ENCODE results near the gene FZR1. TPM values are rescaled to one million over a fixed set of nuclear protein-coding genes. Genes with fewer than 3 reads are reported as not detected.

Gene FZR1
- total RNA-seq, 2 experiments from 2014 or later: 40.3 to 46.3 TPM

GRCh38 chr19:3539756-3540118 lies 33.6 kb downstream of the FZR1 start:
- CTCF ChIA-PET: interaction anchor here (1.0 kb wide), 1 partner anchor 79 kb away, joined by 3 read pairs; no protein-coding TSS in a partner anchor
- Mint-ChIP-seq H3K4me1 (ENCODE audit: low read depth) (no peaks in the 10 kb centered on the region), H3K27ac (no peak overlapping the region), H3K4me3 (no peak overlapping the region), H3K27me3 (ENCODE audit: low read depth) (no peaks in the 10 kb centered on the region), H3K36me3 (ENCODE audit: low read depth) (peaks cover 13% of the 10 kb centered on the region), H3K9me3 (no peaks in the 10 kb centered on the region)
- intact Hi-C loops (cut with micrococcal nuclease): no loop called here
- DNase-seq: no peak

- no peak for DNase-seq
- CTCF ChIA-PET: no interaction called here
- Mint-ChIP-seq H3K9me3 (no peaks in the 10 kb centered on the region), H3K4me1 (ENCODE audit: low read depth) (peaks cover 10% of the 10 kb centered on the region), H3K27me3 (ENCODE audit: low read depth) (no peaks in the 10 kb centered on the region), H3K36me3 (ENCODE audit: low read depth) (peaks cover 14% of the 10 kb centered on the region), H3K27ac (no peak overlapping the region), H3K4me3 (no peak overlapping the region)
- intact Hi-C loops (cut with micrococcal nuclease): no loop called here
Observed at GRCh38 chr19:3543150-3544057, 37.3 kb downstream of the FZR1 start.

GRCh38 chr19:3544058-3544376 lies 37.9 kb downstream of the FZR1 start:
- H3K36me3 Mint-ChIP-seq (ENCODE audit: low read depth): peaks cover 11% of the 10 kb centered on the region
- no peak overlapping the region for H3K4me3 Mint-ChIP-seq
- H3K4me1 Mint-ChIP-seq (ENCODE audit: low read depth): peaks cover 10% of the 10 kb centered on the region
- H3K9me3 Mint-ChIP-seq: no peaks in the 10 kb centered on the region
- CTCF ChIA-PET: interaction anchor here (1.8 to 3.0 kb wide), 2 partner anchors 12 to 17 kb away, joined by 9 to 32 read pairs; partner anchors contain the start of gene MFSD12
- no peaks in the 10 kb centered on the region for H3K27me3 Mint-ChIP-seq (ENCODE audit: low read depth)
- intact Hi-C loops (cut with micrococcal nuclease): no loop called here
- no peak for DNase-seq
- H3K27ac Mint-ChIP-seq: no peak overlapping the region

- H3K27me3 Mint-ChIP-seq (ENCODE audit: low read depth): no peaks in the 10 kb centered on the region
- peak overlapping the region; percentile 62 for H3K27ac Mint-ChIP-seq
- peaks cover 10% of the 10 kb centered on the region for H3K4me1 Mint-ChIP-seq (ENCODE audit: low read depth)
- no peaks in the 10 kb centered on the region for H3K9me3 Mint-ChIP-seq
- intact Hi-C loops (cut with micrococcal nuclease): loop anchor here (1.0 kb wide), 1 partner anchor 161 kb away; no protein-coding TSS in a partner anchor
- peak; percentile 88 for DNase-seq
- CTCF ChIA-PET: interaction anchor here (0.5 to 3.0 kb wide), 11 partner anchors 11 to 109 kb away, joined by 3 to 32 read pairs (median 4); partner anchors contain the start of genes GIPC3 and MFSD12
- peaks cover 6% of the 10 kb centered on the region for H3K36me3 Mint-ChIP-seq (ENCODE audit: low read depth)
- H3K4me3 Mint-ChIP-seq: no peak overlapping the region
Observed at GRCh38 chr19:3544742-3545668, 38.9 kb downstream of the FZR1 start.

DNA sequence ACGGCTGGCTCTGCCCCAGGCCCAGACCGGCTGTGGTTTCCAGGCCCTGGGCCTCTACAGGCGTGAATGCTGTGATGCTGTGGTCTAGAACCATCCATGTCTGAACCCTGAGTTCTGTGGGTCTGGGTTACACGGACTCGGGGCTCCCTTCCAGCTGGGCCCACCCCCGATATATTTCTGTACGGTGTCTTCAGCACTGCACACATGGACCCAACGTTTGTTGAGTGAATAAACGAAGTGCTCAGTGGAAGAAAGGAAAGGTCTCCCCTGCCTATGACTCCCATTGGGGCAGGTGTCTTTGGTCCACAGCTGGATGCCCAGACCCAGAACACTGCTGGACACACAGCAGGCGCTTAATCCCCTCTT lies 39.5 kb downstream of the FZR1 start:
- DNase-seq: no peak
- Mint-ChIP-seq H3K36me3 (ENCODE audit: low read depth) (peaks cover 6% of the 10 kb centered on the region), H3K27ac (peak overlapping the region; percentile 62), H3K9me3 (no peaks in the 10 kb centered on the region), H3K4me3 (no peak overlapping the region), H3K4me1 (ENCODE audit: low read depth) (peaks cover 10% of the 10 kb centered on the region), H3K27me3 (ENCODE audit: low read depth) (no peaks in the 10 kb centered on the region)
- intact Hi-C loops (cut with micrococcal nuclease): loop anchor here (1.0 to 2.0 kb wide), 2 partner anchors 73 to 161 kb away; no protein-coding TSS in a partner anchor
- CTCF ChIA-PET: interaction anchor here (0.5 to 3.0 kb wide), 8 partner anchors 10 to 109 kb away, joined by 3 to 32 read pairs (median 4); partner anchors contain the start of genes GIPC3 and MFSD12

- Mint-ChIP-seq H3K27ac (peak overlapping the region; percentile 62), H3K27me3 (ENCODE audit: low read depth) (no peaks in the 10 kb centered on the region)
Observed at GRCh38 chr19:3546119-3546518, 40.0 kb downstream of the FZR1 start.

GRCh38 chr19:3547301-3547731 lies 41.2 kb downstream of the FZR1 start:
- CTCF ChIA-PET: interaction anchor here (0.8 kb wide), 1 partner anchor 9 kb away, joined by 4 read pairs; no protein-coding TSS in a partner anchor
- Mint-ChIP-seq H3K27me3 (ENCODE audit: low read depth) (no peaks in the 10 kb centered on the region), H3K4me3 (no peak overlapping the region), H3K27ac (no peak overlapping the region), H3K4me1 (ENCODE audit: low read depth) (peaks cover 16% of the 10 kb centered on the region), H3K36me3 (ENCODE audit: low read depth) (peaks cover 8% of the 10 kb centered on the region), H3K9me3 (no peaks in the 10 kb centered on the region)
- intact Hi-C loops (cut with micrococcal nuclease): loop anchor here (2.0 kb wide), 1 partner anchor 71 kb away; no protein-coding TSS in a partner anchor
- DNase-seq: peak; percentile 36

More at GRCh38 chr19:3546119-3546518, 40.0 kb downstream of the FZR1 start:
- DNase-seq: no peak
- no peaks in the 10 kb centered on the region for H3K9me3 Mint-ChIP-seq
- H3K4me3 Mint-ChIP-seq: no peak overlapping the region
- CTCF ChIA-PET: interaction anchor here (0.7 to 3.0 kb wide), 7 partner anchors 10 to 154 kb away, joined by 3 to 32 read pairs (median 4); partner anchors contain the start of genes MFSD12 and PIP5K1C
- H3K36me3 Mint-ChIP-seq (ENCODE audit: low read depth): peaks cover 8% of the 10 kb centered on the region
- H3K4me1 Mint-ChIP-seq (ENCODE audit: low read depth): peaks cover 10% of the 10 kb centered on the region
- intact Hi-C loops (cut with micrococcal nuclease): loop anchor here (2.0 kb wide), 1 partner anchor 73 kb away; no protein-coding TSS in a partner anchor

- H3K36me3 Mint-ChIP-seq (ENCODE audit: low read depth): peaks cover 8% of the 10 kb centered on the region
- CTCF ChIA-PET: interaction anchor here (0.8 kb wide), 1 partner anchor 9 kb away, joined by 4 read pairs; no protein-coding TSS in a partner anchor
- H3K27ac Mint-ChIP-seq: no peak overlapping the region
- no peak for DNase-seq
- H3K27me3 Mint-ChIP-seq (ENCODE audit: low read depth): no peaks in the 10 kb centered on the region
- H3K4me3 Mint-ChIP-seq: no peak overlapping the region
- no peaks in the 10 kb centered on the region for H3K9me3 Mint-ChIP-seq
- intact Hi-C loops (cut with micrococcal nuclease): loop anchor here (2.0 kb wide), 1 partner anchor 71 kb away; no protein-coding TSS in a partner anchor
- peaks cover 19% of the 10 kb centered on the region for H3K4me1 Mint-ChIP-seq (ENCODE audit: low read depth)
Observed at GRCh38 chr19:3547767-3548282, 41.7 kb downstream of the FZR1 start.

- Mint-ChIP-seq H3K4me1 (ENCODE audit: low read depth) (peaks cover 23% of the 10 kb centered on the region), H3K9me3 (no peaks in the 10 kb centered on the region), H3K27ac (no peak overlapping the region), H3K27me3 (ENCODE audit: low read depth) (no peaks in the 10 kb centered on the region), H3K36me3 (ENCODE audit: low read depth) (peaks cover 8% of the 10 kb centered on the region), H3K4me3 (no peak overlapping the region)
- CTCF ChIA-PET: interaction anchor here (0.6 to 1.5 kb wide), 4 partner anchors 12 to 326 kb away, joined by 3 to 5 read pairs (median 4); no protein-coding TSS in a partner anchor
- no peak for DNase-seq
- intact Hi-C loops (cut with micrococcal nuclease): no loop called here
Observed at GRCh38 chr19:3548606-3549005, 42.5 kb downstream of the FZR1 start.

DNA sequence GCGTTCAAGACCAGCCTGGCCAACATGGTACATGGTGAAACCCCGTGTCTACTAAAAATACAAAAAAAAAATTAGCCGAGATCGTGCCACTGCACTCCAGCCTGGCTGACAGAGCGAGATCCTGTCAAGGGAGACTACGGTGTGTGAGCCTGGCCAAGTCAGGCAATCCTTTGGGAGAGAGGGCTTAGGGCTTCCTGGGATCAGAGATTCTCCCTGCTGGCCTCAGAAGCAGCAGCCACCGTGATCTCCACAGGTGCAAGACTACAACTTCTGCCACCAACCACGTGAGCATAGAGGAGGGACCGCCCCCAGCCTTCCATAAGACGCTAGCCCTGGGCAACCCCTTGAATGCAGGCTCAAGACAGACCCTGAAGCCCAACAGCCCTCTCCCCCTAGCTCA lies 43.7 kb downstream of the FZR1 start:
- Mint-ChIP-seq H3K27me3 (ENCODE audit: low read depth) (no peaks in the 10 kb centered on the region), H3K36me3 (ENCODE audit: low read depth) (peaks cover 8% of the 10 kb centered on the region), H3K4me3 (no peak overlapping the region), H3K4me1 (ENCODE audit: low read depth) (peaks cover 32% of the 10 kb centered on the region), H3K9me3 (no peaks in the 10 kb centered on the region), H3K27ac (no peak overlapping the region)
- CTCF ChIA-PET: no interaction called here
- no peak for DNase-seq
- intact Hi-C loops (cut with micrococcal nuclease): no loop called here

DNA sequence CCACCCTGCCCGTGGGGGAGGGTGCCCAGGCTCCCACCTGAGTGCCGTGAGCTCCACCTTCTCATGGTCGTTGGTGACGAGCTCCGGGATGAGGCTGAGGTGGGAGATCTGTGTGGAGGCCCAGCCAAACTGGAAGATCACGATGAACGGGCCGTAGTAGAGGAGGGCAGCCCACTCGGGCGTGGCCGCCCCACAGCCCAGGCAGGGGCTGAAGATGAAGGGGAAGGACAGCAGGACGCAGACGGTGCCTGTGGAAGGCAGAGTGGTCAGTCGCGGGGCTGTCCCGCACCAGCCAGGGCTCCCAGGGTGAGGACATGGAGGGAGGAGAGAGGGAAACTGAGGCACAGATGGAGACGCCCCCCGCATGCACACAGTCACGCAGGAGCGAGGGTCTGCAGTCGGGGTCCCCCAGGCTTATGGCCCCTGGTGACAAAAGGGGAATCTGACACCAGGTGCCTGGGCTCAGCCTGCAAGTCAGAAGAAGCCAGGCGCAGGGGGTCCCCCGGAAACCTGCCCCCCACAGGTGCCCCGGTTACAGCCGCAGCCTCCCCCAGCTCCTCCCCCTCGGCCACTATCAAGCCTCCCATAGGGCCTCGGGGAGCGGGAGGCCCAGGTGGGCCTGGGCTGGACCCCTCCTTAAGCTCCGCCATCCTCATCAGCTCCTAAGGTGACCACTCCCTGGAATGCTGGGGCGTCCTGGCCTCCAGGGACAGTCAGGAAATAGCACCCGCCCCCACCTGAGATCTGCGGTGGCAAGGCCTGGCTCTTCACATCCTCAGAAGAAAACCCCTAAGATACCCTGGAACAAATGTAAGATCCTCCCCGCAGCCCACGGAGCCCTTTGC lies 45.1 kb downstream of the FZR1 start:
- Mint-ChIP-seq H3K4me1 (ENCODE audit: low read depth) (peaks cover 34% of the 10 kb centered on the region), H3K27me3 (ENCODE audit: low read depth) (no peaks in the 10 kb centered on the region), H3K9me3 (peaks cover 5% of the 10 kb centered on the region), H3K27ac (no peak overlapping the region), H3K36me3 (ENCODE audit: low read depth) (peaks cover 9% of the 10 kb centered on the region), H3K4me3 (no peak overlapping the region)
- DNase-seq: no peak
- intact Hi-C loops (cut with micrococcal nuclease): no loop called here
- CTCF ChIA-PET: interaction anchor here (0.9 kb wide), 1 partner anchor 67 kb away, joined by 3 read pairs; no protein-coding TSS in a partner anchor

All from activated naive CD4-positive, alpha-beta T cell treated with anti-CD3 and anti-CD28 coated beads for 36 hours (primary cell).